ENCODE results near the gene WDR36. TPM values are rescaled to one million over a fixed set of nuclear protein-coding genes. Genes with fewer than 3 reads are reported as not detected.
A peak's percentile ranks its signal among the peaks of the same experiment; 100 is the strongest.

Gene WDR36
- total RNA-seq (2014; rRNA removed; shearing (Covaris generic)): 29.8 and 33.7 TPM in 2 replicates

- DNase-seq (ENCODE audit: low spot score): peak; percentile 86
These were observed at the start of gene WDR36 for GRCh38 chr5:111092062-111092853. Gene WDR36 (plus strand): TSS chr5:111092348. CDS start chr5:111092457, 109 bp downstream.

DNA sequence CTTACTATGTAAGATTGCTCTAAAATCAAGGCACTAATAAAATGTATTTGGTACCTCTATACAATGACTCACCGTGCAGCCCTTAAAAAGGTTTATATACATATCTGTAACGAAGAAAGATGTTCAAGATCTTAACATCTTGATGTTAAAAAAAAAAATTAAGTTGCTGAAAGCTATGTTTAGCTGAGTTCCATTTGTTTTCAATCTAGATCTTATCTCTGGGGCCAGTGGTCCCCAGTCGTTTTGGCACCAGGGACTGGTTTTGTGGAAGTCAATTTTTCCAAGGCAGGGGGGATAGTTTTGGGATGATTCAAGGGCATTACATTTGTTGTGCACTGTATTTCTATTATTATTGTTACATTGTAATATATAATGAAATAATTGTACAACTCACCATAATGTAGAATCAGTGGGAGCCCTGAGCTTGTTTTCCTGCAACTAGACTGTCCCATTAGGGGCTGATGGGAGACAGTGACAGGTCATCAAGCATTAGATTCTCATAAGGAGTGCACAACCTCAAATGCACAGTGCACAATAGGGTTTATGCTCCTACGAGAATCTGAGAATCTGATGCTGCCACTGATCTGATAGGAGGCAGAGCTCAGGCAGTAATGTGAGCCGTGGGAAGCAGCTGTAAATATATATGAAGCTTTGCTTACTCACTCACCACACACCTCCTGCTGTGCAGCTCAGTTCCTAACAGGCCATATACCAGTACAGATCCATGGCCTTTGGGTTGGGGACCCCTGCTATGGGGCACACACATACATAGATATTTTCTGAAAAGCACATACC lies 48.2 kb upstream of the WDR36 start:
- DNase-seq (ENCODE audit: low spot score): peak; percentile 46

DNA sequence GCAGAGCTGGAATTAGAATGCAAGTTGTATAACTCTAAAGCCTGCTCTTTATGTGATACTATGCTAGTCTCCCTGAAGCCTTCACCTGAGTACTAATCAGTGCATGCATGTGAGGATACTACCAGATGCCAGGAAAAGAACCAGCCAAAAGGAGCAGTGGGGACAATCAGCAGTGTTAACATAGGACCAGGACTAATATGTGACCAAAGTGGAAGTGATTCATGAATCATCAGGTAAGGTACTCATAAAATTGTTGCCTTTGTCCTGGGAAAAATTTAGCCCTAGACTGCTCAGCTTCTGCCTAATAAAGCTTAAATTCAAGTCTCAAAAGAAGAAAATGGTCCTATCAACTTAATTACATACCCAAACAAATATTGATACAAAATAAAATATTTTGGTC lies 34.1 kb upstream of the WDR36 start:
- DNase-seq (ENCODE audit: low spot score): no peak

- DNase-seq (ENCODE audit: low spot score): no peak
These were observed 32.0 kb upstream of the WDR36 start for GRCh38 chr5:111060169-111060568.

GRCh38 chr5:111061618-111062017 lies 30.5 kb upstream of the WDR36 start:
- no peak for DNase-seq (ENCODE audit: low spot score)

- peak; percentile 20 for DNase-seq (ENCODE audit: low spot score)
These were observed 28.3 kb upstream of the WDR36 start for GRCh38 chr5:111063709-111064322.

DNA sequence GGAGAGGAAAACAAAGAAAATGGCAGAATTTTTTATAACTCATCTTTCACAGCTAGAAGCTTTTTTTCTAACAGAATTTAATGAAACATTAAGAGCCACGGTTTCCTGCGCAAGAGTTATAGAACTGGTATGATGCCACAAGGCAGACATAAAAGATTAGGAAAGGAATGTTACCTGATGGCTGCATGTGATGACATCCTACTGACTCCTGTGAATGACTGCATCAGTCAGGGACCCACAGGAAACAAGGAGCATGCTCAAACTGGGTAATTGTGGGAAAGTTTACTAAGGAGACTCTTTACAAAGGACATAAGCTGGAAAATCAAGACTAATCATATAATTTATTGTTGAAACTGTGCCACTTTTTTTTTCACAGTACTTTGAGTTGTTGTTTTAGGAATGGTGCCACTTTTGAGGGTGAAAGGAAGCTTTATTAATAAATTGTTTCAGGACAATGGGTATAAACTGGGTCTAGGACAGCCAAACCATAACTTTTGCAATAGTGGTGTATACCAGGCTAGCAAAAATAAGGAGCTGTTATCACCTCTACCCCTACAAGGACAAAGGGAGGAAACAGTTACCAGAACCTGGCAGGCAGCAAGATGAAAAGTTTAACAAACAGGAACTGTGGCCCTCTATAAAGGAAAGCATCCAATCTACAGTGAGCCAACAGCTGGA lies 25.7 kb upstream of the WDR36 start:
- DNase-seq (ENCODE audit: low spot score): no peak

- no peak for DNase-seq (ENCODE audit: low spot score)
These were observed 23.9 kb upstream of the WDR36 start for GRCh38 chr5:111068213-111068612.

DNA sequence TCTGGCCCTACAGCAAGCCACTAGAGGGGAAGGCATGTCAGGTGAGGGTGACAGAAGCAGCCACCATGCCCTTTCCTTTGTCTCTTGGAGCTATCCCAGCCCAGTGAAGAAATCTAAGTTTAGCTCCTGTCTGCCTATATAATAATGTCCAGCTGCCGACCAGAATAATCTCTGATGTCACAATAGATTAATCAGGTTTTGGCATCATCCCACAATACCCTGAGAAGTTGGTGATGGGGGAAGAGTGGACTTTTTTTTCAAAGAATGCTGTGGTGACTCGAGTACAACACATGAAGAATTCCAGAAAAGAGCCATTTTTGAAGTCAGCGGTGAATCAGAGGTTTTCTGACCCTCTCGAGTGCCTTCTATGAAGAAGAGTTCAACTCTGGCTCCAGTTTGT lies 22.3 kb upstream of the WDR36 start:
- DNase-seq (ENCODE audit: low spot score): no peak

DNA sequence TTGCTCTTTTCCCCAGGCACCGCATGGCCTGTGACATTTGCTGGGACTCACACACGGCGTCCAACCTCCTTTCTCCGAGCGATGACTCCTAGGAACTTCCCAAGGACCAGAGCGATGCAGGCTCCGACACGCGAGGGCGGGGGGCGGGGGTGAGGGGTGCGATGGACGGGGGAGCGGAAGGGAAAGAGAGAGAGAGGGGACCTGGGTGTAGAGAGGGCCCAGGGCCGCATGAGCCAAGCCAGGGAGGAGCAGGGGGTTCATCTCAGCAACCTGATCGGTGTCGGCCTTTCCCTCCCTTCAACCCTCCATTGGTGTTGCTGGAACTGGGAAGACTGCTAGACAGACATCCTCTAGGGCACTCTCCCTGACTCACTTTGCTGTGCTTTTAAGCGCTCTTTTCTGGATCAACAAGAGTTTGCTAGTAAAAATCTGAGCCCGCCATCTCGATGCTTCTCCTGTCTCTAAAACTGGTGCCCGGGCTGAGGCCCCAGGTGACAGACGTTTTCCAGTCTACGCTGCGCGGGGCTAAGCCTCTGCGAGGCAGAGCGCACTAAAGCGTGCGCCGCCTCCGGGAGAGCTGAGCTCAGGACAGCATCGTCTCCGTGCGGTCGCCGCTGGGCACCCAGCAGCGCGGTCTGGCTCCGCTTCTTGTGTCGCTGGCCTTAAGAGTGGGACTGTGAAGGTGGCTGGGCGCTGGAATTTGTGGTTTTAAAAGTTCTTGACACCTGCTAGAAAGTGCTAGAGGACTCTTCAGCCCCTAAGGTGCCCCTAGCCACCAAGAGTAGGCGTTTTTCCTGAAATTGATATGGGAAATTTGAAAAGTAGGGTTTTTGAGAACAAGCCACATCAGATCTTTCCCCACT lies 21.6 kb upstream of the WDR36 start:
- DNase-seq (ENCODE audit: low spot score): no peak

GRCh38 chr5:111071413-111071812 lies 20.7 kb upstream of the WDR36 start, which contains the start of gene TSLP:
Gene TSLP (plus strand): TSS chr5:111071713. CDS start chr5:111071891, 178 bp downstream.
- no peak for DNase-seq (ENCODE audit: low spot score)

- no peak for DNase-seq (ENCODE audit: low spot score)
These were observed 19.0 kb upstream of the WDR36 start for GRCh38 chr5:111072949-111073682.

DNA sequence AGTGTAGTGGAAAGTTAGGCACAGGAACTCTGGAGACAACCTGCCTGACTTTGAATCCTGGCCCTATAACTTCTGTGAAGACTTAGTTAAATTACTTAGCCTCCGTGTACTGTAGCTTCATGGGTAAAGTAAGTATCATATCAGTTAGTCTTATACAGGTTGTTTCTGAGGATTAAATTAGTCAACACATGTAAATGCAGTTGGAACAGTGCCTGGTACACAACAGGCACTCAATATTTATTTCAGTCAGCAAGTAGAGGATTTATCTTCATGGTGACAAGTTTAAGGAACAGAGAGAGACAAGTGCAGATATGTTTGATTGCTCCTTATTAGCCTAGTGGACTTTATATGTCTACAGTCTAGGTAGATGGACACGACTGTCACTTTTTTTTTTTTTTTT lies 17.9 kb upstream of the WDR36 start:
- no peak for DNase-seq (ENCODE audit: low spot score)

DNA sequence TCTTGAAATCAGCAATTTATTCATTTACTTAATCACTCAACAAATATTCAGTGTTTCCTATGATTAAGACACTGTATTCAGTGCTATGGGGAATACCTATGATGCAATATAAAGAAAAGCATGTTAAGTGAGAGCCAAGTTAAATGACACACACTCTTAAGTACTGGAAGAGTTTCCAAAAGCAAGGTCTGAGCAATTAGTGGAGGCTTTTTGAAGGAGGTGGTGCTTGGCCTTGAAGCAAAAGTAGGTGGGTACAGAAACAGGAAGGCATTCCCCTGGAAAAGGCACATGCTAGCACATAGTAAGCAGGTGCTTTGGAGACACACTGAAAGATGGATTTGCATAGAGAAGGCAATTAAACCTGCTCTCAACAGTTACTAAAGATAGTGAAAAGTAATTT lies 16.6 kb upstream of the WDR36 start:
- peak; percentile 37 for DNase-seq (ENCODE audit: low spot score)

DNA sequence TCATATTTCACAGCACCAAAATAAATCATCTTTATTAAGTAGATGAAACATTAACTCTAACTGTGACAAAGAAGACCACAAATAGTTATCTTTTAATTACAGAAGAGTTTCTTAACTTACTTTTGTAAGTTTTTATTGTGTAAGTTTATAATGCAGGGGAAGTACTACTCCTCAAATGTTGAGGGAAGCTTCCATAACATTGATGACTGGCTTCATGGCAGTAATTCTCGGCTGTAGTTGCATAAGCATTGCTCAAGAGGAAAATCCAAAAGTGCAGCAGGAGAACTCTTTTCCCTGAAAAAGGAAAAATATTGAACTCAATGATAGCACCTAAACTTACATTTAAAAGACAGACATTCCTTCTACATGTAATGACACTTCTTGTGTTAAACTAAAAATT lies 16.1 kb upstream of the WDR36 start:
- no peak for DNase-seq (ENCODE audit: low spot score)

GRCh38 chr5:111077678-111078077 lies 14.5 kb upstream of the WDR36 start:
- DNase-seq (ENCODE audit: low spot score): no peak

- no peak for DNase-seq (ENCODE audit: low spot score)
These were observed 12.3 kb upstream of the WDR36 start for GRCh38 chr5:111079846-111080245.

GRCh38 chr5:111083323-111083722 lies 8.8 kb upstream of the WDR36 start:
- no peak for DNase-seq (ENCODE audit: low spot score)

- no peak for DNase-seq (ENCODE audit: low spot score)
These were observed 3.8 kb downstream of the WDR36 start for GRCh38 chr5:111095982-111096381.
